GM23338 (cell line): Measurements from ENCODE around the gene RHOD. TPM values are rescaled to one million over a fixed set of nuclear protein-coding genes. Genes with fewer than 3 reads are reported as not detected.
A peak's percentile ranks its signal among the peaks of the same experiment; 100 is the strongest.

Experiments
- ATAC-seq: fragments of 200-7000 bp; cut with Tn5 transposase; 3 replicates; pipeline ENCODE4 v1.9.1; 2020
- DNase-seq: peaks from one replicate; pipeline ENCODE4 v3.0.0-alpha.2; 2015; ENCODE audit warnings: low spot score
- H2AFZ ChIP-seq: fragments of 200-600 bp; sonication (generic); 2 replicates; pipeline ENCODE4 v1.8.0; 2016; ENCODE audit warnings: antibody characterized with exemption, mild to moderate bottlenecking, moderate library complexity
- H3F3A ChIP-seq: fragments of 200-600 bp; sonication (generic); replicated peaks from 2 replicates; pipeline ENCODE4 v1.8.0; 2017; ENCODE audit warnings: antibody characterized with exemption, mixed run types, low read depth
- H3K27ac ChIP-seq: fragments of 200-600 bp; sonication (generic); 2 replicates; pipeline ENCODE4 v1.6.1; 2016; ENCODE audit warnings: low read depth
- H3K27me3 ChIP-seq: fragments of 200-600 bp; sonication (generic); 2 replicates; pipeline ENCODE4 v1.8.0; 2016; ENCODE audit warnings: mild to moderate bottlenecking, mixed run types, moderate library complexity; ENCODE audit not compliant: insufficient read depth
- H3K36me3 ChIP-seq: fragments of 200-600 bp; sonication (generic); 2 replicates; pipeline ENCODE4 v1.8.0; 2016; ENCODE audit warnings: mild to moderate bottlenecking; ENCODE audit not compliant: insufficient read depth
- H3K4me1 ChIP-seq: fragments of 200-600 bp; sonication (generic); 2 replicates; pipeline ENCODE4 v1.8.0; 2016; ENCODE audit warnings: mild to moderate bottlenecking, moderate library complexity; ENCODE audit not compliant: insufficient read depth
- H3K4me2 ChIP-seq: fragments of 200-600 bp; sonication (generic); 2 replicates; pipeline ENCODE4 v1.7.1; 2017; ENCODE audit warnings: mixed run types
- H3K4me3 ChIP-seq: fragments of 200-600 bp; sonication (generic); 2 replicates; pipeline ENCODE4 v1.6.1; 2016; ENCODE audit warnings: mixed run types
- H3K79me2 ChIP-seq: fragments of 200-600 bp; sonication (generic); replicated peaks from 2 replicates; pipeline ENCODE4 v1.8.0; 2017; ENCODE audit warnings: mild to moderate bottlenecking; ENCODE audit not compliant: insufficient read depth
- H3K9me2 ChIP-seq: fragments of 200-600 bp; sonication (generic); 2 replicates; pipeline ENCODE4 v1.8.0; 2017; ENCODE audit not compliant: insufficient read depth
- H4K20me1 ChIP-seq: fragments of 200-600 bp; sonication (generic); replicated peaks from 2 replicates; pipeline ENCODE4 v1.8.0; 2017; ENCODE audit warnings: mild to moderate bottlenecking; ENCODE audit not compliant: insufficient read depth
- H3K27ac Mint-ChIP-seq: 2 replicates; pipeline ENCODE4 v1.8.0; 2020; ENCODE audit warnings: inconsistent platforms, mild to moderate bottlenecking, moderate library complexity, mixed read lengths
- H3K27me3 Mint-ChIP-seq: 3 replicates; pipeline ENCODE4 v1.8.0; 2022; ENCODE audit warnings: low read depth, mild to moderate bottlenecking, moderate library complexity, mixed read lengths, inconsistent platforms; ENCODE audit not compliant: insufficient read depth, poor library complexity
- H3K36me3 Mint-ChIP-seq: 3 replicates; pipeline ENCODE4 v1.8.0; 2021; ENCODE audit warnings: low read depth, mild to moderate bottlenecking, inconsistent platforms, moderate library complexity, mixed read lengths
- H3K4me1 Mint-ChIP-seq: 3 replicates; pipeline ENCODE4 v1.8.0; 2020; ENCODE audit warnings: mild to moderate bottlenecking, inconsistent platforms, mixed read lengths
- H3K4me3 Mint-ChIP-seq: 3 replicates; pipeline ENCODE4 v1.8.0; 2021; ENCODE audit warnings: moderate library complexity, mild to moderate bottlenecking, inconsistent platforms, mixed read lengths
- H3K9me3 Mint-ChIP-seq: 3 replicates; pipeline ENCODE4 v1.8.0; 2020; ENCODE audit warnings: moderate library complexity, mild to moderate bottlenecking, inconsistent platforms, mixed read lengths
- CREB1 ChIP-seq: fragments of 250-450 bp; sonication (Bioruptor Pico); IDR thresholded peaks from 2 replicates; pipeline ENCODE4 v1.5.0; 2020; ENCODE audit warnings: low read depth, mild to moderate bottlenecking, moderate library complexity
- CTCF ChIP-seq, 2 experiments: fragments of 200-600 bp in 1 of 2; sonication (generic) in 1 of 2; conservative IDR thresholded peaks; 2 replicates each; pipeline versions ENCODE4 v1.5.1 to v1.6.1; 2016 to 2017; ENCODE audit warnings: antibody characterized with exemption in 2 of 2, low read depth in 2 of 2, mild to moderate bottlenecking in 2 of 2, moderate library complexity in 1 of 2
- EZH2 ChIP-seq: fragments of 200-600 bp; sonication (generic); IDR thresholded peaks from one replicate; pipeline ENCODE4 v1.8.0; 2017; ENCODE audit warnings: antibody characterized with exemption, mild to moderate bottlenecking, low read depth; ENCODE audit not compliant: unreplicated experiment
- EZH2phosphoT487 ChIP-seq: fragments of 200-600 bp; sonication (generic); IDR thresholded peaks from one replicate; pipeline ENCODE4 v1.8.1; 2018; ENCODE audit warnings: antibody characterized with exemption; ENCODE audit not compliant: unreplicated experiment
- JUNB ChIP-seq: IDR thresholded peaks from one replicate; pipeline ENCODE4 v1.6.1; 2016; ENCODE audit warnings: antibody characterized with exemption; ENCODE audit not compliant: unreplicated experiment
- NANOG ChIP-seq: IDR thresholded peaks from 2 replicates; pipeline ENCODE4 v1.6.1; 2016; ENCODE audit warnings: antibody characterized with exemption, borderline replicate concordance
- POLR2AphosphoS5 ChIP-seq: IDR thresholded peaks from 2 replicates; pipeline ENCODE4 v1.6.1; 2016; ENCODE audit warnings: antibody characterized with exemption, low read depth
- STAT1 ChIP-seq: IDR thresholded peaks from one replicate; pipeline ENCODE4 v1.6.1; 2016; ENCODE audit warnings: antibody characterized with exemption; ENCODE audit not compliant: unreplicated experiment
- ZNF331 ChIP-seq: fragments of 250-450 bp; sonication (Bioruptor Pico); IDR thresholded peaks from 2 replicates; pipeline ENCODE4 v1.5.0; 2020; ENCODE audit warnings: low read depth, mild to moderate bottlenecking, moderate library complexity
- polyA plus RNA-seq: library from polyadenylated mRNA; unstranded; fragments of >200 nt; fragmentation: Nextera tagmentation; extraction: Ambion mirVana; gene quantifications from 2 replicates; pipeline ENCODE4 v1.2.1, GENCODE V29; 2016
- total RNA-seq: library from RNA; depleted of rRNA; stranded (reverse); fragments of >200 nt; shearing (Covaris generic); gene quantifications from 2 replicates; pipeline ENCODE4 v1.2.3, GENCODE V29; 2014
- TF ChIP-seq, protein P1 (sequence below): IDR thresholded peaks from 2 replicates; pipeline ENCODE4 v1.6.1; 2016; ENCODE audit warnings: antibody characterized with exemption

RHOD gene
- total and polyA plus RNA-seq, 2 experiments from 2014 or later: 13.8 to 16.2 TPM

- no peak for TF ChIP-seq CTCF (conservative IDR thresholded peaks at IDR 0.05; ENCODE audit: low read depth in 2 of 2)
Observed at GRCh38 chr11:67027483-67027930, 29.1 kb upstream of the RHOD start (continued).

DNA sequence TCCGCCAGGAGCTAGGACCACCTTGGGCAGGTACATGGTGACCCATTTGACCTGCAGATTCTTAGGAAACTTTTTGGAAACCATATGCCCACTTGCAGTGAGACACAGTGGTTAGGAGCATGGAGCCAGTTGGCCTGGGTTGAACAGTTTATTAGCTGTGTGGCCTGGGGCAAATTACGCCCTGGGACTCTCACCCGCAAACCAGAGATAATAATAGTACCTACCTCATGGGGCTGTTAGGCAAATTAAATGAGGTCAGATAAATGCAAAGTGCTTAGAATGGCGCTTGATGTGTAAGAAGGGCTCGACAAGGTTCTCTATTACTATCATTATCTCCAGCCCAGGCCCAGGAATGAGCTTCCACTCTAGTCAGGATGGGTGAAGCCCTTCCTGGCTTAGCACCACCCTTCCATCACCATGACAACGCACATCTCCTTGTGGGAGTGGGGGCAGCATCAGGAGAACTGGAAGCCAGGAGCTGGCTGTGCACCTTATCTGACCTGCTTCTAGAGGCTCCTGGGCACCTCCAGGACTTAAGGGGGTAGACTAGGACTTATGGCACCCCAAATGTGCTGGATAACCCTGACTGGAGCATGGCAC lies 28.6 kb upstream of the RHOD start:
- H3K4me1 Mint-ChIP-seq: peaks cover 31% of the 10 kb centered on the region
- H3K9me2 ChIP-seq: no peaks in the 10 kb centered on the region

More for the DNA sequence above, 28.6 kb upstream of the RHOD start:
- Histone ChIP-seq H3K4me1 (peaks cover 15% of the 10 kb centered on the region; the same call in 1 of the 2 replicates), H4K20me1 (no peaks in the 10 kb centered on the region), H3F3A (0 out of 2 replicates have a peak, but pooled peaks cover 6% of the 10 kb centered on the region), H3K4me2 (0 out of 2 replicates have a peak overlapping the region, but pooled peaks have one; percentile 55), H3K27me3 (peaks cover 23% of the 10 kb centered on the region), H2AFZ (no peak overlapping the region), H3K36me3 (no peaks in the 10 kb centered on the region), H3K4me3 (no peak overlapping the region), H3K79me2 (no peaks in the 10 kb centered on the region), H3K27ac (peak overlapping the region; percentile 19; the same call in 1 of the 2 replicates)
- H3K27ac Mint-ChIP-seq: 0 out of 2 replicates have a peak overlapping the region, but pooled peaks have one; percentile 36
- peaks cover 33% of the 10 kb centered on the region for H3K27me3 Mint-ChIP-seq
- no peaks in the 10 kb centered on the region for H3K36me3 Mint-ChIP-seq
- no peak overlapping the region for H3K4me3 Mint-ChIP-seq
- DNase-seq: no peak
- no peak for ATAC-seq
- peaks cover 3% of the 10 kb centered on the region; the same call in 2 of the 3 replicates for H3K9me3 Mint-ChIP-seq
- TF ChIP-seq CTCF (conservative IDR thresholded peaks at IDR 0.05; ENCODE audit: low read depth in 2 of 2) (no peak), CREB1 (no peak), JUNB (no peak), NANOG (no peak), ZNF331 (CRISPR knock-in tag) (no peak), POLR2AphosphoS5 (no peak), EZH2phosphoT487 (no peak), EZH2 (no peak), STAT1 (no peak)
- TF ChIP-seq, protein P1, sequence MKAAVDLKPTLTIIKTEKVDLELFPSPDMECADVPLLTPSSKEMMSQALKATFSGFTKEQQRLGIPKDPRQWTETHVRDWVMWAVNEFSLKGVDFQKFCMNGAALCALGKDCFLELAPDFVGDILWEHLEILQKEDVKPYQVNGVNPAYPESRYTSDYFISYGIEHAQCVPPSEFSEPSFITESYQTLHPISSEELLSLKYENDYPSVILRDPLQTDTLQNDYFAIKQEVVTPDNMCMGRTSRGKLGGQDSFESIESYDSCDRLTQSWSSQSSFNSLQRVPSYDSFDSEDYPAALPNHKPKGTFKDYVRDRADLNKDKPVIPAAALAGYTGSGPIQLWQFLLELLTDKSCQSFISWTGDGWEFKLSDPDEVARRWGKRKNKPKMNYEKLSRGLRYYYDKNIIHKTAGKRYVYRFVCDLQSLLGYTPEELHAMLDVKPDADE: no peak
